ENCODE measurements around the gene CLDN19. TPM values are rescaled to one million over a fixed set of nuclear protein-coding genes. Genes with fewer than 3 reads are reported as not detected.

Gene CLDN19
- total RNA-seq, 1 donor from 2014 or later: not detected

DNA sequence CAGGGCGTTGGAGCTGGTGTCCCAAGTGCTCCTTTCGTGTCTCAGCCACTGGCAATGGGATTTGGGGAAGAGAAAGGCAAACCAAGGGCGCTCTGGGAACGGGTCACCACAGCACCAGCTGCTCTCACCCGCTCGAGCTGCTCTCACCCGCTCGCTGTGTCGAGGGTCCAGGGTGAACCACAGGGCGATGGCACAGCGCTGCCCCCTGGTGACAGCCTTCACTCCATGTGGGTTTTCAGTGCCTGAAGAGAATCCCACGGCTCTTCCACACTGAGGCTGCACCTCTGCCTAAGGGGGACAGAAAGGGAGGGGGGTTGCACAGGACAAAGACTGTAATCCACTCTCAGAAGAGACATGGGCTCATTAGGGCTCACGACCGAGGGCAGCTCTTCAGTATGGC is 7.1 kb upstream of the CLDN19 start:
- Histone ChIP-seq H3K36me3 (peaks cover 52% of the 10 kb centered on the region), H3K27ac (replicated peaks) (no peak overlapping the region), H3K27me3 (ENCODE audit: low read depth) (no peaks in the 10 kb centered on the region), H3K4me3 (no peak overlapping the region), H3K4me1 (no peaks in the 10 kb centered on the region), H3K9me3 (replicated peaks) (no peaks in the 10 kb centered on the region)
- TF ChIP-seq, protein P1, sequence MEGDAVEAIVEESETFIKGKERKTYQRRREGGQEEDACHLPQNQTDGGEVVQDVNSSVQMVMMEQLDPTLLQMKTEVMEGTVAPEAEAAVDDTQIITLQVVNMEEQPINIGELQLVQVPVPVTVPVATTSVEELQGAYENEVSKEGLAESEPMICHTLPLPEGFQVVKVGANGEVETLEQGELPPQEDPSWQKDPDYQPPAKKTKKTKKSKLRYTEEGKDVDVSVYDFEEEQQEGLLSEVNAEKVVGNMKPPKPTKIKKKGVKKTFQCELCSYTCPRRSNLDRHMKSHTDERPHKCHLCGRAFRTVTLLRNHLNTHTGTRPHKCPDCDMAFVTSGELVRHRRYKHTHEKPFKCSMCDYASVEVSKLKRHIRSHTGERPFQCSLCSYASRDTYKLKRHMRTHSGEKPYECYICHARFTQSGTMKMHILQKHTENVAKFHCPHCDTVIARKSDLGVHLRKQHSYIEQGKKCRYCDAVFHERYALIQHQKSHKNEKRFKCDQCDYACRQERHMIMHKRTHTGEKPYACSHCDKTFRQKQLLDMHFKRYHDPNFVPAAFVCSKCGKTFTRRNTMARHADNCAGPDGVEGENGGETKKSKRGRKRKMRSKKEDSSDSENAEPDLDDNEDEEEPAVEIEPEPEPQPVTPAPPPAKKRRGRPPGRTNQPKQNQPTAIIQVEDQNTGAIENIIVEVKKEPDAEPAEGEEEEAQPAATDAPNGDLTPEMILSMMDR (IDR thresholded peaks at IDR 0.05; ENCODE audit: borderline replicate concordance): peak; percentile 75
- peak; percentile 40 for DNase-seq
- intact Hi-C loops (cut with micrococcal nuclease): loop anchor here (5.0 kb wide), 1 partner anchor 170 kb away; no protein-coding TSS in a partner anchor

DNA sequence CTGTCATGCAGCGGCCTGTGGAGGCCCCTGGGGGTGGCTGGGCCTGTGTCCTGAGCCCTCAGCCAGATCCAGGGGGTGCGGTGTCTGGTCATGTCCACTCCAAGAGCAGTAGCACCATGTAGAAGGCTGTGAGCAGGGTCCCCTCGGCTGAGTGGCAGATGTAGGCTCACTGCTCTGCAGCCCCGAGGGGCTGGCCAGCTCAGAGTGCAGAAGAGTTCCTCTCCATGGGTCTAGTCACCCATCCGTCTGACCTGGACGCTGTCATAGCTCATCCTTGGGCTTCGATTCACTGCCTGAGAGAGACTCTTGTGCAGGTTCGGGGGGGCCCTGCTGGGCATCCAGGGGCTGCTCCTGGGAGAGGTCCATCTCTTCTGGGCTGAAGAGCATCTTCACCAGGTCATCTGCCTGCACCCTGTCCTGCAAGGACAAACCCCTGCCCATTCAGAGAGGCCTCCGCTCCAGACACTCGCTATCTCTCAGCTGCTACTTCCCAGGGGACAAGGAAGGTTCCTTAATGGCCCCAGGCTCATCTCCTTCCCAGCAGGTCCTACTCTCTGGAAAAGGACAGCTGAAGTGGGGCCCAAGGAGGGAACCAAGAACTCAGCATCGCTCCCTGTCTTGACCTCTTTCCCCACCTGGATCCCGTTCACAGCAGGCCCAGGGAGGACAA is 6.5 kb upstream of the CLDN19 start:
- TF ChIP-seq, protein P1 (IDR thresholded peaks at IDR 0.05; ENCODE audit: borderline replicate concordance): no peak
- no peak for DNase-seq
- Histone ChIP-seq H3K4me1 (no peaks in the 10 kb centered on the region), H3K4me3 (no peak overlapping the region), H3K27me3 (ENCODE audit: low read depth) (no peaks in the 10 kb centered on the region), H3K27ac (replicated peaks) (no peak overlapping the region), H3K9me3 (replicated peaks) (no peaks in the 10 kb centered on the region), H3K36me3 (peaks cover 47% of the 10 kb centered on the region)
- intact Hi-C loops (cut with micrococcal nuclease): loop anchor here (5.0 kb wide), 1 partner anchor 169 kb away; no protein-coding TSS in a partner anchor

DNA sequence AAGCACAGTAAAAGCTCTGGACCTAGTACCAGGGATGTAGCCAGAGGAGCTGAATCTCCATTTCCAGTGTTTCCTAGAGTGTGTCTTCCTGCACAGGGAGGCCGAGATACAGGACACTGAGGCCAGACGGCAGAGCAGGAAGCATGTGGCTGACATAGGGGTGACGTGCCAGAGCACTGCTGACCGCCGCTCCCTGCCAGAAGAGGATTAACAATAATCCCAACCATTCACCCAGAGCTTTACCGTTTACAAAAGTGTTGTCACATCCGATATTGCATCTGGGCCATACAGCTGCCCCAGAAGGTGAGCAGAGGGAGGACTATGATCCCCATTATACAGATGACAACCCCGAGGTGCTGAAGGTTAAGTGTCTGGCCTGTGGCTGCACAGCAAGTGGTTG is 5.8 kb upstream of the CLDN19 start:
- H3K4me1 ChIP-seq: no peaks in the 10 kb centered on the region
- DNase-seq: no peak
- H3K27me3 ChIP-seq (ENCODE audit: low read depth): no peaks in the 10 kb centered on the region
- H3K4me3 ChIP-seq: no peak overlapping the region
- peaks cover 45% of the 10 kb centered on the region for H3K36me3 ChIP-seq
- TF ChIP-seq, protein P1 (IDR thresholded peaks at IDR 0.05; ENCODE audit: borderline replicate concordance): no peak
- no peak overlapping the region for H3K27ac ChIP-seq (replicated peaks)
- no peaks in the 10 kb centered on the region for H3K9me3 ChIP-seq (replicated peaks)
- intact Hi-C loops (cut with micrococcal nuclease): loop anchor here (5.0 kb wide), 1 partner anchor 169 kb away; no protein-coding TSS in a partner anchor

DNA sequence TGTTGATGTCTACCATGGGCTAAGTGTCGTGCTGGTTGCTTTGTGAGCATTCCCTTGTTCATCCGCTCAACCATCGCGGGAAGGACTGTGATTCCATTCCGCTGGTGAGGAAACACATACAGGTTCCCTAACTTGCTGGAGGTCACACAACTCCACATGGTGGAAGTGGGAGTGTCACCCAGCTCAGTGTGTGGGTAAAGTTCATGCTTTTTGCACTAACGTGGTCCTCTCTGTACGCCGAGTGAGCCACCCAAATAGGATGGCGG is 4.0 kb upstream of the CLDN19 start:
- no peak overlapping the region for H3K27ac ChIP-seq (replicated peaks)
- intact Hi-C loops (cut with micrococcal nuclease): no loop called here
- no peak for DNase-seq

DNA sequence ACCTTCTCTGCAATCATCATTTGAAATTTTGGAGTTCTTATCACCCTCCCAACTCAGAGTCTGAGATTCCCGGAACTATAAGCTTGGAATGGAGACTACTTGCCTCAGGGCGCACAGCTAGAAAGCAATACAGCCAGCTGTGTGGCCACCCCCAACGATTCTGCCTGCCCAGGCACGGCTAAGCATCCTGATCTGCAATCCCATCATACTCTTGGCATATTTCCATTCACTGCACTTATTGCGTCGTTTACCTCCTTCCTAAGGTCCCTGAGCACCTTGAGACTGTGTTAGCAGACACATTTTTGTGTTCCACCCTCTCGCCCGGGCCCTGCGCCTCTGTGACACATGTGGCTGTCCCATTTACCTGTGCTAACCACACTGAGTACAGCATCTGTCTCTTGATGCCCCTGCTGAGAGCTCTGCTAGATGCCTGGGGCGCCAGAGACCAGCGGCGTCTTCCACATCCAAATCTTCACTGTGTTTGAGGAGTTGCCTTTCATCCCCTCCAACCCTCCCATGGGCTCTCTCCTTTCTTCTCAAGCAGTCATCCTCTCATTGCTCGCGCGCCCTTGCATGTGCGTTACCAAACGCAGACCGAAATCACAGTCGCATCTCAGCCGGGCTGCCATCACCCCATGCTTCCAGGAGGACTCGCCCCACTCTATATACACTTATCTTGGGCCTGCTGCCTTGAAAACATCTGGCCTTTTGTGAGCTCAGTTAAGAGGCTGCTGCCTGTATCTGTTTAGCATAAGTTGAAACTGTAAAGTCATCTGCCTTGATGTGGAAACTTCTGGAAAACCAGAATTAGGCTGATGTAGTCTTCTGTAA is 3.5 kb upstream of the CLDN19 start:
- H3K36me3 ChIP-seq: peaks cover 25% of the 10 kb centered on the region
- intact Hi-C loops (cut with micrococcal nuclease): no loop called here
- TF ChIP-seq, protein P1 (IDR thresholded peaks at IDR 0.05; ENCODE audit: borderline replicate concordance): no peak

More for the DNA sequence above, 4.0 kb upstream of the CLDN19 start:
- H3K4me3 ChIP-seq: no peak overlapping the region
- TF ChIP-seq, protein P1 (IDR thresholded peaks at IDR 0.05; ENCODE audit: borderline replicate concordance): no peak
- H3K27me3 ChIP-seq (ENCODE audit: low read depth): no peaks in the 10 kb centered on the region
- H3K4me1 ChIP-seq: no peaks in the 10 kb centered on the region
- H3K9me3 ChIP-seq (replicated peaks): no peaks in the 10 kb centered on the region
- peaks cover 30% of the 10 kb centered on the region for H3K36me3 ChIP-seq

More for the DNA sequence above, 3.5 kb upstream of the CLDN19 start:
- no peak for DNase-seq
- H3K9me3 ChIP-seq (replicated peaks): no peaks in the 10 kb centered on the region
- no peak overlapping the region for H3K4me3 ChIP-seq
- no peaks in the 10 kb centered on the region for H3K27me3 ChIP-seq (ENCODE audit: low read depth)
- no peaks in the 10 kb centered on the region for H3K4me1 ChIP-seq
- no peak overlapping the region for H3K27ac ChIP-seq (replicated peaks)

Data from left ventricle myocardium inferior (tissue), 1 donor.